Stimulated activated naive CD8-positive, alpha-beta T cell treated with anti-CD3 and anti-CD28 coated beads, Interleukin-15, Interleukin-2, amounts not matched to agents 100 ng/mL and 50 ng/mL, for 24 hours (primary cell): ENCODE data around the gene HIPK3.
A peak's percentile ranks its signal among the peaks of the same experiment; 100 is the strongest.
"Not testable (repeated sequence)": the region's sequence is repeated elsewhere in the genome, so short reads cannot be mapped to it uniquely, and the experiment has no call there.

Source experiments
- H3K27ac Mint-ChIP-seq: one replicate; pipeline ENCODE4 v1.8.0; 2021; ENCODE audit warnings: mild to moderate bottlenecking, mixed read lengths
- H3K27me3 Mint-ChIP-seq: one replicate; pipeline ENCODE4 v1.8.0; 2021; ENCODE audit warnings: mixed read lengths
- H3K36me3 Mint-ChIP-seq: one replicate; pipeline ENCODE4 v1.8.0; 2021; ENCODE audit warnings: low read depth, mixed read lengths
- H3K4me1 Mint-ChIP-seq: one replicate; pipeline ENCODE4 v1.8.0; 2021; ENCODE audit warnings: low read depth, mixed read lengths
- H3K4me3 Mint-ChIP-seq: one replicate; pipeline ENCODE4 v1.8.0; 2021; ENCODE audit warnings: mild to moderate bottlenecking, mixed read lengths
- H3K9me3 Mint-ChIP-seq: one replicate; pipeline ENCODE4 v1.8.0; 2021; ENCODE audit warnings: mixed read lengths

HIPK3 gene

GRCh38 chr11:33339247-33339646, 82.1 kb downstream of the HIPK3 start:
- Mint-ChIP-seq H3K4me1 (no peaks in the 10 kb centered on the region), H3K27ac (no peak overlapping the region), H3K4me3 (no peak overlapping the region)

GRCh38 chr11:33344611-33345010, 87.4 kb downstream of the HIPK3 start:
- Mint-ChIP-seq H3K4me3 (no peak overlapping the region), H3K27me3 (no peaks in the 10 kb centered on the region), H3K4me1 (no peaks in the 10 kb centered on the region), H3K27ac (no peak overlapping the region), H3K9me3 (no peaks in the 10 kb centered on the region), H3K36me3 (peaks cover 31% of the 10 kb centered on the region)

More at GRCh38 chr11:33339247-33339646, 82.1 kb downstream of the HIPK3 start:
- Mint-ChIP-seq H3K27me3 (no peaks in the 10 kb centered on the region), H3K9me3 (no peaks in the 10 kb centered on the region), H3K36me3 (peaks cover 22% of the 10 kb centered on the region)

- no peak overlapping the region for H3K27ac Mint-ChIP-seq
Observed at GRCh38 chr11:33347490-33348125, 90.4 kb downstream of the HIPK3 start.

GRCh38 chr11:33350287-33350686, 93.1 kb downstream of the HIPK3 start:
- Mint-ChIP-seq H3K27me3 (no peaks in the 10 kb centered on the region), H3K4me1 (no peaks in the 10 kb centered on the region), H3K4me3 (no peak overlapping the region), H3K27ac (no peak overlapping the region), H3K36me3 (peaks cover 56% of the 10 kb centered on the region), H3K9me3 (no peaks in the 10 kb centered on the region)

More at GRCh38 chr11:33347490-33348125, 90.4 kb downstream of the HIPK3 start:
- Mint-ChIP-seq H3K27me3 (no peaks in the 10 kb centered on the region), H3K9me3 (no peaks in the 10 kb centered on the region), H3K4me1 (no peaks in the 10 kb centered on the region), H3K4me3 (no peak overlapping the region), H3K36me3 (peaks cover 44% of the 10 kb centered on the region)

GRCh38 chr11:33358150-33358831, 101.1 kb downstream of the HIPK3 start:
- no peaks in the 10 kb centered on the region for H3K9me3 Mint-ChIP-seq
- H3K36me3 Mint-ChIP-seq: peaks cover 9% of the 10 kb centered on the region
- peaks cover 6% of the 10 kb centered on the region for H3K27me3 Mint-ChIP-seq
- no peak overlapping the region for H3K27ac Mint-ChIP-seq
- H3K4me1 Mint-ChIP-seq: no peaks in the 10 kb centered on the region
- H3K4me3 Mint-ChIP-seq: no peak overlapping the region

- H3K27ac Mint-ChIP-seq: no peak overlapping the region
- H3K4me1 Mint-ChIP-seq: no peaks in the 10 kb centered on the region
- H3K36me3 Mint-ChIP-seq: no peaks in the 10 kb centered on the region
- peaks cover 11% of the 10 kb centered on the region for H3K27me3 Mint-ChIP-seq
- no peaks in the 10 kb centered on the region for H3K9me3 Mint-ChIP-seq
- H3K4me3 Mint-ChIP-seq: no peak overlapping the region
Observed at GRCh38 chr11:33360642-33361041, 103.5 kb downstream of the HIPK3 start.

GRCh38 chr11:33362051-33362910, 105.1 kb downstream of the HIPK3 start:
- H3K4me3 Mint-ChIP-seq: no peak overlapping the region
- no peaks in the 10 kb centered on the region for H3K36me3 Mint-ChIP-seq
- peaks cover 11% of the 10 kb centered on the region for H3K27me3 Mint-ChIP-seq
- no peak overlapping the region for H3K27ac Mint-ChIP-seq
- no peaks in the 10 kb centered on the region for H3K4me1 Mint-ChIP-seq
- H3K9me3 Mint-ChIP-seq: no peaks in the 10 kb centered on the region

- Mint-ChIP-seq H3K4me1 (no peaks in the 10 kb centered on the region), H3K27me3 (peaks cover 15% of the 10 kb centered on the region), H3K4me3 (no peak overlapping the region), H3K9me3 (no peaks in the 10 kb centered on the region), H3K27ac (no peak overlapping the region), H3K36me3 (no peaks in the 10 kb centered on the region)
Observed at GRCh38 chr11:33366918-33367317, 109.7 kb downstream of the HIPK3 start.

- not testable (repeated sequence) for H3K36me3 Mint-ChIP-seq, H3K9me3 Mint-ChIP-seq, H3K4me3 Mint-ChIP-seq, H3K4me1 Mint-ChIP-seq, H3K27ac Mint-ChIP-seq
- H3K27me3 Mint-ChIP-seq: peaks cover 15% of the 10 kb centered on the region
Observed at GRCh38 chr11:33368475-33368874, 111.3 kb downstream of the HIPK3 start.

GRCh38 chr11:33368931-33369330, 111.8 kb downstream of the HIPK3 start:
- H3K4me1 Mint-ChIP-seq: no peaks in the 10 kb centered on the region
- no peaks in the 10 kb centered on the region for H3K9me3 Mint-ChIP-seq
- H3K36me3 Mint-ChIP-seq: no peaks in the 10 kb centered on the region
- no peak overlapping the region for H3K4me3 Mint-ChIP-seq
- H3K27ac Mint-ChIP-seq: no peak overlapping the region
- H3K27me3 Mint-ChIP-seq: peaks cover 17% of the 10 kb centered on the region

- Mint-ChIP-seq H3K27ac (no peak overlapping the region), H3K4me1 (no peaks in the 10 kb centered on the region), H3K27me3 (peaks cover 48% of the 10 kb centered on the region), H3K36me3 (no peaks in the 10 kb centered on the region), H3K4me3 (no peak overlapping the region), H3K9me3 (no peaks in the 10 kb centered on the region)
Observed at GRCh38 chr11:33373636-33374035, 116.5 kb downstream of the HIPK3 start.

GRCh38 chr11:33375236-33375635, 118.1 kb downstream of the HIPK3 start:
- Mint-ChIP-seq H3K4me1 (no peaks in the 10 kb centered on the region), H3K4me3 (peak overlapping the region; percentile 47), H3K27me3 (peaks cover 54% of the 10 kb centered on the region), H3K36me3 (no peaks in the 10 kb centered on the region), H3K9me3 (no peaks in the 10 kb centered on the region), H3K27ac (no peak overlapping the region)

- Mint-ChIP-seq H3K9me3 (no peaks in the 10 kb centered on the region), H3K4me1 (no peaks in the 10 kb centered on the region), H3K27me3 (peaks cover 54% of the 10 kb centered on the region), H3K4me3 (peak within 1 kb of the TSS; percentile 47), H3K27ac (no peak within 1 kb of the TSS), H3K36me3 (no peaks in the 10 kb centered on the region)
Observed at GRCh38 chr11:33375688-33376311, 118.6 kb downstream of the HIPK3 start, which contains the start of gene KIAA1549L. TSS of gene KIAA1549L (plus strand) at chr11:33376108.

- H3K27me3 Mint-ChIP-seq: peaks cover 47% of the 10 kb centered on the region
- H3K4me3 Mint-ChIP-seq: no peak overlapping the region
- H3K36me3 Mint-ChIP-seq: no peaks in the 10 kb centered on the region
- no peaks in the 10 kb centered on the region for H3K4me1 Mint-ChIP-seq
- H3K9me3 Mint-ChIP-seq: no peaks in the 10 kb centered on the region
- H3K27ac Mint-ChIP-seq: no peak overlapping the region
Observed at GRCh38 chr11:33376331-33377310, 119.4 kb downstream of the HIPK3 start.
